ENCODE data around the gene NFE2.

NFE2 gene

GRCh38 chr12:54251667-54252284 lies 49.0 kb downstream of the NFE2 start:
- DNase-seq (ENCODE audit: low read depth in 2 of 2): no peak

- no peak for DNase-seq (ENCODE audit: low read depth in 2 of 2)
Measured at GRCh38 chr12:54249489-54249888, 51.3 kb downstream of the NFE2 start.

GRCh38 chr12:54246011-54246641 lies 54.7 kb downstream of the NFE2 start:
- DNase-seq (ENCODE audit: low read depth in 2 of 2): no peak

Data from fibroblast of skin of left biceps (primary cell).